ENCODE data around the gene RMND5B.

DNA sequence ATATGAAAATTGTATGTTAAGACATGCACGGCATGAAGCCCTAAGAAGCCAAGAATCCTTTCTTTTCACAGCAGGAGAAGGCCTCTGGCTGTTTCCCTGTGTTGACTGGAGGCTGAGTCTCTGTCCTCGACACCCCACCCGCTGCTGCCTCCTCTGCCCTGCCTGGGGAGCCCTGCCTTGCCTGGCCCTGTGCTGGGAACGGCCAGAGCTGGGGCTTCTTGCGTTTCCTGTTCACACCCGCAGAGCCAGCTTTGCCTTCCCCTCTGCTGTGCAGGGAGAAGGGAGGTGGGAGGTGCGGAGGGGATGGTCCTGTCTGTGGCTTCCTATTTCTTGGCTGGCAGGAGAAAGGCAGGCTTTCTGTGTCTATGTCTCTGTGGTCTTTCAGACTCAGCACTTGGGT, 63.2 kb downstream of the RMND5B start:
- TF ChIP-seq, protein P1, sequence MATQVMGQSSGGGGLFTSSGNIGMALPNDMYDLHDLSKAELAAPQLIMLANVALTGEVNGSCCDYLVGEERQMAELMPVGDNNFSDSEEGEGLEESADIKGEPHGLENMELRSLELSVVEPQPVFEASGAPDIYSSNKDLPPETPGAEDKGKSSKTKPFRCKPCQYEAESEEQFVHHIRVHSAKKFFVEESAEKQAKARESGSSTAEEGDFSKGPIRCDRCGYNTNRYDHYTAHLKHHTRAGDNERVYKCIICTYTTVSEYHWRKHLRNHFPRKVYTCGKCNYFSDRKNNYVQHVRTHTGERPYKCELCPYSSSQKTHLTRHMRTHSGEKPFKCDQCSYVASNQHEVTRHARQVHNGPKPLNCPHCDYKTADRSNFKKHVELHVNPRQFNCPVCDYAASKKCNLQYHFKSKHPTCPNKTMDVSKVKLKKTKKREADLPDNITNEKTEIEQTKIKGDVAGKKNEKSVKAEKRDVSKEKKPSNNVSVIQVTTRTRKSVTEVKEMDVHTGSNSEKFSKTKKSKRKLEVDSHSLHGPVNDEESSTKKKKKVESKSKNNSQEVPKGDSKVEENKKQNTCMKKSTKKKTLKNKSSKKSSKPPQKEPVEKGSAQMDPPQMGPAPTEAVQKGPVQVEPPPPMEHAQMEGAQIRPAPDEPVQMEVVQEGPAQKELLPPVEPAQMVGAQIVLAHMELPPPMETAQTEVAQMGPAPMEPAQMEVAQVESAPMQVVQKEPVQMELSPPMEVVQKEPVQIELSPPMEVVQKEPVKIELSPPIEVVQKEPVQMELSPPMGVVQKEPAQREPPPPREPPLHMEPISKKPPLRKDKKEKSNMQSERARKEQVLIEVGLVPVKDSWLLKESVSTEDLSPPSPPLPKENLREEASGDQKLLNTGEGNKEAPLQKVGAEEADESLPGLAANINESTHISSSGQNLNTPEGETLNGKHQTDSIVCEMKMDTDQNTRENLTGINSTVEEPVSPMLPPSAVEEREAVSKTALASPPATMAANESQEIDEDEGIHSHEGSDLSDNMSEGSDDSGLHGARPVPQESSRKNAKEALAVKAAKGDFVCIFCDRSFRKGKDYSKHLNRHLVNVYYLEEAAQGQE (IDR thresholded peaks at IDR 0.05; ENCODE audit: insufficient read depth in 1 of 2, low read depth in 2 of 2, low read length in 2 of 2): no peak
- TF ChIP-seq TAF1 (IDR thresholded peaks at IDR 0.05; ENCODE audit: borderline replicate concordance, insufficient read depth, low read length): no peak
- TF ChIP-seq POLR2AphosphoS5 (IDR thresholded peaks at IDR 0.05; ENCODE audit: low read depth, low read length): no peak
